Fibroblast of peridontal ligament (primary cell): ENCODE results near the gene HNRNPDL.
"Not testable (repeated sequence)": the region's sequence is repeated elsewhere in the genome, so short reads cannot be mapped to it uniquely, and the experiment has no call there.

Source experiments
- DNase-seq: peaks from one replicate; pipeline ENCODE4 v3.0.0-alpha.2; 2010; ENCODE audit errors: extremely low read depth

The HNRNPDL gene

DNA sequence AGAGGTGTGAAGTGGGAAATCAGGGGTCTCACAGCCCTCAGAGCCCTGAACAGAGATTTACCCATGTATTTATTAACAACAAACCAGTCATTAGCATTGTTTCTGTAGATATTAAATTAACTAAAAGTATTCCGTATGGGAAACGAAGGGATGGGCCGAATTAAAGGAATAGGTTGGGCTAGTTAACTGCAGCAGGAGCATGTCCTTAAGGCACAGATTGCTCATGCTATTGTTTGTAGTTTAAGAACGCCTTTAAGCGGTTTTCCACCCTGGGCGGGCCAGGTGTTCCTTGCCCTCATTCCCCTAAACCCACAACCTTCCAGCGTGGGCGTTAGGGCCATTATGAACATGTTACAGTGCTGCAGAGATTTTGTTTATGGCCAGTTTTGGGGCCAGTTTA is 44.0 kb downstream of the HNRNPDL start:
- not testable (repeated sequence) for DNase-seq

DNA sequence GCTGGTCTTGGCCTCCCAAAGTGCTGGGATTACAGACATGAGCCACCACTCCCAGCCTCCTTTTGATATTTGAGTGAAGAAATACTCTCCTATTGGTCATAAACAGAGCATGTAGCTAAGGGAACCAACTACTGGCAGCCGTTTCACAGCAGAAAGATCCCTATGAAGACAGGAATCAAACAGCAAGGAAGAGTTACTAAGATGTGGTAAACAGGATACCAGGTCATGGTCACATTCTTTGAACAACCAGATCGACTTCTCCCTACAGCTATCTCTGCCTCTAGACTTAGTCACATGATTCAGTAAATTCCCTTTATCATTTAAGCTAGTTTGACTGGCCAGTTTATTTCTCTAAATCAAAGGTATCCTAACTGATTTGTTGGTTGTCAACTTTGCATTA is 47.5 kb downstream of the HNRNPDL start:
- no peak for DNase-seq

DNA sequence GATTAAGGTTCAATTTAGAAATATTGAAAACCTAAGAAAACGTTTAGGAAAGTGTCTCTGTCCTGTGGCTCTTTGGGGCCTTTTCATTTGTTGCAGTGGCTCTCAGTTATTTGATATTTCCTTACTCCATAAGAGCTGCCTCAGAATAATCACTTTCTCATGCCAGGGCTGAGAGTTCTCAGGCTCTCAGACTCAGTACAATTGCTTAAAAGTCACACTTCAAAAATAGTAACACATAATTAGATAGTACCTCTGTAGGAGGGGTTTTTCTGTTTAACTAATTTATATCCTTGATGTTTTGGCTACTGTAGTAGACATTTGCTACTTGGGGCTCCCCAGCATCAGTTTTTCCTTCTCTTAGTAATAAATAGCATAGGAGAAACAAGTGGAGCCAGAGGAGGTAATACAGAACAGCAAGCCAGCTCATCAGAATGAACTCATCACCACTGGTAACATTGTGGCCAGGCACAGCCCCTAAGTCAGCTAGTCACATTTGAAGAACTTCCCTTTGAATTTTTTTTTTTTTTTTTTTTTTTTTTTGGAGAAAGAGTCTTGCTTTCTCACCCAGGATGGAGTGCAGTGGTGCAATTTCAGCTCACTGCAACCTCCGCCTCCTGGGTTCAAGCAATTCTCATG is 48.5 kb downstream of the HNRNPDL start:
- DNase-seq = no peak

DNA sequence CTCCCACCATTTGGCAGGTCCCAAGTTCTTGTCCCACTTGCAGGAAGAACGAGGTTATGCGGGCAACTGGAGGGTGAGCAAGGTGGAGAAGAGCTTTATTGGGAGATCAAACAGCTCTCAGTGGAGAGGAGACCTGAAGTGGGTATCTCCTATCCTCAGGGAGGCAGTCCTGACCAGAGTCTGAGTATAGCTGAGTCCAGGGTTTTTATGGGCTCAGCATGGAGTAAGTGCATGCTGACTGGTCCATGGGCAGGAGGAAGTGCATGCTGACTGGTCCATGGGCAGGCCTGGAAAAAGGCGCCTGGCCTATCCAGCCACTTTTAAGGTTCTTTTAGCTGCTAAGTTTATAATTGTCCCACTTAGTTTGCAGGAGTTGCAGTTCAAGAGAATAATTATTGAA is 49.0 kb downstream of the HNRNPDL start:
- no peak for DNase-seq

DNA sequence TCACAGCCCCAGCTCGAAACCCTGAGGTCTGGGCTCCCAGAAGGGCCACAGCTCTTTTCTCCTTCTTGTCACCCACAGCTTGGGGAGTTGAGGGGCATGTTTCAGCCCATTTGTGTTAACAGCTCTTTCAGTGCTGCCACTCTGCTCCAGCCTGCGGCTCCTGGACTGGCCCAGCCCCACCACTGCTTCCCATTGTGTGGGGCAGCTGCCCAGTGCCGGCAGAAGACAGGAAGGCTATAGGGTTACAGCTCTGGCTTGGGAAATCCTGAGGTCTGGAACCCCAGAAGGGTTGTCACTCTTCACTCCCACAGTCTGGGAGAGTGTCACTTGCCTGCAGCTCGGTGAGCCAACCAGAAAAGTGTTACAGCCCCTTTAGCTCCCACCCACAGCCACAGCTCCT is 49.4 kb downstream of the HNRNPDL start:
- no peak for DNase-seq

DNA sequence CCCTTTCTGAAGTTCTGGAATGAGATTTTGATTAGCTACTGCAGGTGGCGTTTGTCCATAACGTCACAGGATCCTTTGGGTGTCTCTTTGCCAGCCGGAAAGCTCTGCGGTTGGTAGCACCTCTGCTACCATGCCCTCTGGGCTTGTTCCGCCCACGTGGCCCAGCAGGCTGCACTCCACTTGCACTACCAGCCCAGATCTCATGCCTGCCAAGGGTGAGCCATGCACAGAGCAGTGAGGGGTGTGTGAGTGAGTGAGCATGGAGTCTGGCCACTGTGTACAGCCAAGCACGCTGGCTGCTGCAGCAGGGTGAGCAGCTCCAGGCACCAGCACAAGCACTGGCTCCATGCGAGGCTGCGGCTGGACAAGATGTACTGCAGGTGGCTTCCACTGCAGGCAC is 49.9 kb downstream of the HNRNPDL start:
- DNase-seq = no peak

DNA sequence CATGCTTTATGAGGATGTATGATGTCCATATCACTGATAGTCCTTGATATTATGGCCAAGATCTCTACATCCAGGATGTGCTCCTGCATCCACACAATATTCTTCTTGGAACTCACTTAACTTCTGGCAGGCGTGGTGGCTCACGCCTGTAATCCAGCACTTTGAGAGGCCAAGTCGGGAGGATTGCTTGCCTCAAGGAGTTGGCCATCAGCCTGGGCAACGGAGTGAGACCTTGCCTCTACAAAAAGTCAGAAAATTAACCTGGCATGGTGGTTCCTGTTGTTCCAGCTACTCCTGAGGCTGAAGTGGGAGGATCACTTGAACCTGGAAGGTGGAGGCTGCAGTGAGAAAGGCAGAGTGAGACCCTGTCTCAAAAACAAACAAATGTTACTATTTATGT is 54.2 kb downstream of the HNRNPDL start:
- no peak for DNase-seq

DNA sequence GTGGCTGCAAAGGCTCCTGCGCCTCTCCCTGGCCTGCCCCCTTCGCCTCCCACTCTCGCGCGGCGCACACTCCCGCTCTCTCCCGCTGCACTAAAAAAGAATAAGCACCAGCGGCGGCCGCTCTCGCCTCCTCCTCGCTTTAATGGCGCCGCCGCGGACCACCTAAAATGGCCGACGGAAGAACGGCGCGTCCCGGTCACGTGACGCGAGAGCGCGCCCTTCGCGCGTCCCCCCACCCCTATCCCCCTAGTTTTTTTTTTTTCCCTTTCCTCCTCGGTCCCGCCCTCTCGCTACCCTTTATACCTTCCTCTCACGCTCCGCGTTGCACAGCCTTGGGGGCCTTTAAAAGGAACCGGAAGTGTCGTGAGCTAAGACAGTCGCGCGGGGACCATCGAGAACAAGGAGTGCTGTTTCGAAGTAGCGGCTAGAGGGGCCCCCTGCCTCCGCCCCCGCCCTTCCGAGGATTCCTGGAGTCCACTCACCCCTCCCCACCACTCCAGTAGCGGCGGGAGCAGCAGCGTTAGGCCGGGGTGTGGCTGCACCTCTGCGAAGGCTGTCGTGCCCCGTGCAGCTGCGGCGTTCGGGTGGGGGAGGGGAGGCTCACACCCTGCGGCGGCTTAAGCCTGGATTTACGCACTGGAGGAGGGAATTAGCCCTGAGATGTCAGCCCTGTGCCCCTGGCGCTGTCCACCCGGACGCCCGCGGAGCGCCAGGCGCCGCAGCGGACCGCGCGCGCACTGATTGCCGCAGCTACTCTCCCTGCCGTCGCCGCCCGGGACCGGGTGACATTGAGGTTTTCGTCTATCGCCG is 56.2 kb downstream of the HNRNPDL start, which contains the start of gene HNRNPD:
TSS of gene HNRNPD (minus strand) at position 176 of the 810 bp plus-strand sequence. CDS start 313 bp downstream, outside the sequence.
- DNase-seq = peak; percentile 100

DNA sequence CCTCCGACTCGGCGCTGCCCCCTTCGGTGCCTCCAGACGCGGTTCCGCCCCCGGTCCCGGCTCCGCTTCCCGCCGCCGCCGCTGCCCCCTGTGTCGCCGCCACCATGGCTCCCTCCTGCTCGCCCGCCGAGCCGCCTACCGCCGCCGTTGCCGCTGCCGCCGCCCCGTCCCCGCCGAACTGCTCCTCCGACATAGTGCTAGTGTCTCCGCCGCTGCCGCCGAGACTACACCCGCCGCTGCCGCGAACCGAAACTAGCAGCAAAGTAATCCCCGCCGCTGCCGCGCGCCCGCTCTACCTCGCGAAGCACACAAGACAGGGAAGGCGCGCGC is 56.8 kb downstream of the HNRNPDL start:
- no peak for DNase-seq
